ENCODE measurements around the gene DPP9. TPM values are rescaled to one million over a fixed set of nuclear protein-coding genes. Genes with fewer than 3 reads are reported as not detected.

The DPP9 gene
- total and polyA plus RNA-seq, 2 of the 13 experiments (the other 11 are each of a cell fraction or from before 2014, with no cell fraction given): 8.4 to 25.8 TPM

GRCh38 chr19:4654437-4655361 lies 68.9 kb downstream of the DPP9 start (continued):
- 0 out of 2 replicates have a peak, but pooled peaks have one; percentile 7 for TF ChIP-seq GMEB1 (CRISPR knock-in tag; IDR thresholded peaks at IDR 0.05; ENCODE audit: borderline replicate concordance)
- TF ChIP-seq HCFC1 (IDR thresholded peaks at IDR 0.05; ENCODE audit: low read depth, low read length): no peak
- no peak for TF ChIP-seq KDM3A (CRISPR knock-in tag; IDR thresholded peaks at IDR 0.05; ENCODE audit: low read depth)

GRCh38 chr19:4653793-4654436 lies 69.7 kb downstream of the DPP9 start:
- TF ChIP-seq, protein P1, sequence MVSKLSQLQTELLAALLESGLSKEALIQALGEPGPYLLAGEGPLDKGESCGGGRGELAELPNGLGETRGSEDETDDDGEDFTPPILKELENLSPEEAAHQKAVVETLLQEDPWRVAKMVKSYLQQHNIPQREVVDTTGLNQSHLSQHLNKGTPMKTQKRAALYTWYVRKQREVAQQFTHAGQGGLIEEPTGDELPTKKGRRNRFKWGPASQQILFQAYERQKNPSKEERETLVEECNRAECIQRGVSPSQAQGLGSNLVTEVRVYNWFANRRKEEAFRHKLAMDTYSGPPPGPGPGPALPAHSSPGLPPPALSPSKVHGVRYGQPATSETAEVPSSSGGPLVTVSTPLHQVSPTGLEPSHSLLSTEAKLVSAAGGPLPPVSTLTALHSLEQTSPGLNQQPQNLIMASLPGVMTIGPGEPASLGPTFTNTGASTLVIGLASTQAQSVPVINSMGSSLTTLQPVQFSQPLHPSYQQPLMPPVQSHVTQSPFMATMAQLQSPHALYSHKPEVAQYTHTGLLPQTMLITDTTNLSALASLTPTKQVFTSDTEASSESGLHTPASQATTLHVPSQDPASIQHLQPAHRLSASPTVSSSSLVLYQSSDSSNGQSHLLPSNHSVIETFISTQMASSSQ (IDR thresholded peaks at IDR 0.05; ENCODE audit: low read depth): no peak
- TF ChIP-seq, protein P1 (CRISPR knock-in tag; IDR thresholded peaks at IDR 0.05; ENCODE audit: borderline replicate concordance): no peak
- TF ChIP-seq ZNF569 (CRISPR knock-in tag; IDR thresholded peaks at IDR 0.05; ENCODE audit: borderline replicate concordance) (no peak), ZC3H13 (CRISPR knock-in tag; IDR thresholded peaks at IDR 0.05) (0 out of 2 replicates have a peak, but pooled peaks have one; percentile 25), POLR2AphosphoS2 (IDR thresholded peaks at IDR 0.05; ENCODE audit: low read depth, low read length) (0 out of 2 replicates have a peak, but pooled peaks have one; percentile 15), POLR2G (IDR thresholded peaks at IDR 0.05; ENCODE audit: low read depth, low read length) (peak; percentile 14), NONO (IDR thresholded peaks at IDR 0.05) (no peak), NONO (CRISPR knock-in tag; conservative IDR thresholded peaks at IDR 0.05) (0 out of 2 replicates have a peak, but pooled peaks have one; percentile 22), AGO2 (optimal IDR thresholded peaks at IDR 0.05; ENCODE audit: low read depth, low read length) (peak; percentile 82)
- Histone ChIP-seq H3K9me3 (ENCODE audit: low read length) (no peaks in the 10 kb centered on the region), H3K4me2 (ENCODE audit: low read depth, low read length) (no peak overlapping the region), H3K27ac (ENCODE audit: extremely low read length, insufficient read depth, low read length) (peak overlapping the region; percentile 16), H3K27me3 (ENCODE audit: control insufficient read depth in 1 of 2, insufficient read depth in 2 of 2, low read length in 2 of 2) (no peaks in the 10 kb centered on the region), H3K9ac (ENCODE audit: insufficient read depth, low read depth, low read length) (no peak overlapping the region), H4K20me1 (ENCODE audit: insufficient read depth, low read length) (peaks cover 8% of the 10 kb centered on the region; the same call in 1 of the 2 replicates), H3K79me2 (ENCODE audit: insufficient read depth, low read length) (peaks cover 6% of the 10 kb centered on the region), H3K4me3 (replicated peaks in 1 of 3; ENCODE audit: insufficient read depth in 1 of 3, low read depth in 2 of 3, low read length in 3 of 3) (no peak overlapping the region), H3K36me3 (replicated peaks in 1 of 2; ENCODE audit: control insufficient read depth in 1 of 2, insufficient read depth in 2 of 2, low read length in 2 of 2) (peaks cover 11 to 47% of the 10 kb centered on the region in 2 experiments; a peak in 4 of 5 replicates), H2AFZ (ENCODE audit: low read length) (no peak overlapping the region), H3K4me1 (ENCODE audit: insufficient read depth, low read length) (peaks cover 17% of the 10 kb centered on the region)
- no TSS peak for BruUV-seq (replicated peaks)
- in situ Hi-C loops (cut with HindIII; ENCODE audit: extremely low pct_ligation_motif_present, low pct_unique_long_range_greater_than_20kb) (no loop called here), intact Hi-C loops (cut with micrococcal nuclease; ENCODE audit: unreplicated experiment) (loop anchor here (5.0 kb wide), 1 partner anchor 587 kb away; the partner anchor contains the start of gene ZBTB7A)
- ATAC-seq (peak; percentile 35), FAIRE-seq (no peak), DNase-seq (ENCODE audit: low spot score) (no peak)
- ChIA-PET POLR2A (interaction anchor here (0.8 to 1.4 kb wide), 2 partner anchors 8 to 10 kb away, joined by 3 read pairs; no protein-coding TSS in a partner anchor), CTCF (ENCODE audit: low intra/inter-chr PET ratio, low total read pairs) (no interaction called here)
- 95% methylated on average over 11 of the region's 13 CpGs for WGBS (ENCODE audit: low lambda C conversion rate)
